Stimulated activated CD8-positive, alpha-beta memory T cell treated with anti-CD3 and anti-CD28 coated beads, Interleukin-7, amount 100 ng/mL, for 24 hours (primary cell): Measurements from ENCODE around the gene PLP1.
"Not testable (repeated sequence)": the region's sequence is repeated elsewhere in the genome, so short reads cannot be mapped to it uniquely, and the experiment has no call there.

Source experiments
- DNase-seq: peaks from one replicate; pipeline ENCODE4 v3.0.0-alpha.2; 2020; ENCODE audit warnings: low read depth

PLP1 gene

GRCh38 chrX:103781062-103781402 lies 4.4 kb downstream of the PLP1 start:
- DNase-seq: no peak

- DNase-seq: no peak
Measured at GRCh38 chrX:103781706-103782105, 5.1 kb downstream of the PLP1 start.

- no peak for DNase-seq
Measured at GRCh38 chrX:103782640-103783039, 6.0 kb downstream of the PLP1 start.

- DNase-seq: no peak
Measured at GRCh38 chrX:103783196-103783595, 6.6 kb downstream of the PLP1 start.

GRCh38 chrX:103783971-103784370 lies 7.3 kb downstream of the PLP1 start:
- DNase-seq: no peak

GRCh38 chrX:103789004-103789403 lies 12.4 kb downstream of the PLP1 start:
- DNase-seq: no peak

GRCh38 chrX:103791228-103791627 lies 14.6 kb downstream of the PLP1 start:
- no peak for DNase-seq

GRCh38 chrX:103791826-103792485 lies 15.3 kb downstream of the PLP1 start:
- DNase-seq: no peak

GRCh38 chrX:103792916-103793544 lies 16.4 kb downstream of the PLP1 start:
- no peak for DNase-seq

- DNase-seq: no peak
Measured at GRCh38 chrX:103793545-103793940, 16.9 kb downstream of the PLP1 start.

GRCh38 chrX:103794119-103794518 lies 17.5 kb downstream of the PLP1 start:
- DNase-seq: no peak

GRCh38 chrX:103797691-103798090 lies 21.1 kb downstream of the PLP1 start:
- no peak for DNase-seq

- no peak for DNase-seq
Measured at GRCh38 chrX:103800318-103800717, 23.7 kb downstream of the PLP1 start.

- DNase-seq: no peak
Measured at GRCh38 chrX:103805860-103806259, 29.2 kb downstream of the PLP1 start.

GRCh38 chrX:103806862-103807474 lies 30.3 kb downstream of the PLP1 start:
- no peak for DNase-seq

GRCh38 chrX:103811858-103812257 lies 35.2 kb downstream of the PLP1 start:
- DNase-seq: no peak

GRCh38 chrX:103817101-103817500 lies 40.5 kb downstream of the PLP1 start:
- not testable (repeated sequence) for DNase-seq

GRCh38 chrX:103817502-103817901 lies 40.9 kb downstream of the PLP1 start:
- no peak for DNase-seq

GRCh38 chrX:103818842-103819619 lies 42.4 kb downstream of the PLP1 start:
- no peak for DNase-seq

- not testable (repeated sequence) for DNase-seq
Measured at GRCh38 chrX:103820802-103821201, 44.2 kb downstream of the PLP1 start.

GRCh38 chrX:103823591-103823990 lies 47.0 kb downstream of the PLP1 start:
- no peak for DNase-seq

GRCh38 chrX:103825881-103826280 lies 49.2 kb downstream of the PLP1 start:
- DNase-seq: no peak

- no peak for DNase-seq
Measured at GRCh38 chrX:103828529-103828928, 51.9 kb downstream of the PLP1 start.
